Measurements from ENCODE around the gene GNG13. TPM values are rescaled to one million over a fixed set of nuclear protein-coding genes. Genes with fewer than 3 reads are reported as not detected.
"Not testable (repeated sequence)": the region's sequence is repeated elsewhere in the genome, so short reads cannot be mapped to it uniquely, and the experiment has no call there.

The GNG13 gene
- not detected for polyA plus RNA-seq (2013, experiment 1 of 2; ENCODE audit: insufficient read length)
- polyA plus RNA-seq (2013, experiment 2 of 2; ENCODE audit: insufficient read length): not detected

GRCh38 chr16:799948-800833 lies at the start of gene GNG13:
Gene GNG13 (minus strand): TSS chr16:800734. CDS start chr16:799077, 1,657 bp downstream.
- DNase-seq: no peak

- no peak for DNase-seq
These were observed 48.1 kb upstream of the GNG13 start for GRCh38 chr16:848510-849253.

- no peak for DNase-seq
These were observed 47.3 kb upstream of the GNG13 start for GRCh38 chr16:847681-848445.

GRCh38 chr16:847151-847550 lies 46.6 kb upstream of the GNG13 start:
- DNase-seq: no peak

GRCh38 chr16:845351-845745 lies 44.8 kb upstream of the GNG13 start:
- DNase-seq: no peak

GRCh38 chr16:844638-845350 lies 44.3 kb upstream of the GNG13 start:
- DNase-seq: no peak

GRCh38 chr16:843771-844170 lies 43.2 kb upstream of the GNG13 start:
- DNase-seq: no peak

- DNase-seq: no peak
These were observed 42.4 kb upstream of the GNG13 start for GRCh38 chr16:842711-843560.

- DNase-seq: no peak
These were observed 41.5 kb upstream of the GNG13 start for GRCh38 chr16:842061-842476.

GRCh38 chr16:841455-842060 lies 41.0 kb upstream of the GNG13 start:
- no peak for DNase-seq

- DNase-seq: no peak
These were observed 40.3 kb upstream of the GNG13 start for GRCh38 chr16:840561-841454.

GRCh38 chr16:839643-840408 lies 39.3 kb upstream of the GNG13 start:
- no peak for DNase-seq

GRCh38 chr16:838741-839140 lies 38.2 kb upstream of the GNG13 start:
- no peak for DNase-seq

- not testable (repeated sequence) for DNase-seq
These were observed 36.3 kb upstream of the GNG13 start for GRCh38 chr16:836822-837221.

- no peak for DNase-seq
These were observed 35.7 kb upstream of the GNG13 start for GRCh38 chr16:836221-836620.

- no peak for DNase-seq
These were observed 34.8 kb upstream of the GNG13 start for GRCh38 chr16:835373-835772.

GRCh38 chr16:833411-833810 lies 32.9 kb upstream of the GNG13 start:
- DNase-seq: no peak

- no peak for DNase-seq
These were observed 32.3 kb upstream of the GNG13 start for GRCh38 chr16:832652-833336.
